ENCODE results near the gene CDC16.

The CDC16 gene

GRCh38 chr13:114199954-114200353, 34.7 kb upstream of the CDC16 start:
- peaks cover 2% of the 10 kb centered on the region for H3K27me3 ChIP-seq (ENCODE audit: insufficient read depth, low read depth, severe bottlenecking)
- H3K4me3 ChIP-seq (ENCODE audit: low read depth, low read length), result no peak overlapping the region
- no peak for DNase-seq
- H3K9me3 ChIP-seq (ENCODE audit: severe bottlenecking), result peaks cover 23% of the 10 kb centered on the region
- H3K36me3 ChIP-seq, result no peaks in the 10 kb centered on the region
- no peak overlapping the region for H3K27ac ChIP-seq
- TF ChIP-seq CTCF (IDR thresholded peaks at IDR 0.05; ENCODE audit: low read depth, low read length), result no peak

DNA sequence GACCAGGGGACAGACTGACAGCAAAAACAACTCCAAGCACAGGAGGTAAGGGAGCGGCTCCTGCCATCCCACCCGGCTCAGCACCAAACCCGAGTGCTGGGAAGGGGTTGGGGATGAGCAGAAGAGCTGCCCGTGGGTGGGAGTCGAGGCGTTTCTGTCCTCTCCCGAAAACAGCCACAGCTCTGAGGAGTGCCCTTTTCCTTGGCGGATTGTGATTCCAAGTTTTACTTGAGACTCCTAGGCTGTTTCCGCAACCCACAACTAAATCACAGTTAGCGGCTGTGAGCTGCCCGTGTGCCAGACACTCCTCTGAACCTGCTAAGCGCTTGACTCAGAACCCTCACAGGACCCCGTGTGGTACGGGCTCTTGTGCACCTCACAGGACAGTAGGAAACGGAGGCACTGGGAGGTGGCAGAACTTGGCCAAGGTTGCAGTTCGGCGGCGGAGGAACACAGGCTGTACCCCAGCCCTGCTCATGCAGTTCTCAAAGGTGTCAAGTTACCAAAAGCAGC, 34.2 kb upstream of the CDC16 start:
- DNase-seq, result no peak
- no peak overlapping the region for H3K4me3 ChIP-seq (ENCODE audit: low read depth, low read length)

DNA sequence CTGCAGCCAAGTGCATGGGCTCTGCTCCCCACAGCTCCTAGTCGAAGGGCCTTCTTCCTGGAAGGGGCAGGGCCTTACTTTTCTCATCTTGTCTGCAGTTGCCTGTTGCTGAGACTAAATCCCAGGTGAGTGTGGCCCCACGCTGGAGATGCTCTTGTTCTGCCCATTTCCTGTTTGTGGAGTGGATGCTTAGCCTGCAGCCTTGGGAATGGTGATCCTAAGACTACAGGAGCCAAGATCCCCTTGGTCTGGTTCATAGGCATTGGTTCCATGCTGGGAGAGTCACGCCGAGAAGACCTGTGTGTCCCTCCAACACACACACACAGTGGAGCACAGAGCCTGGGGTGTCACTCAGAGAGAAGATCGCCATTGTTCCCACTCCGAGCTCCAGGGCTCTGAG, 32.1 kb upstream of the CDC16 start:
- H3K4me3 ChIP-seq (ENCODE audit: low read depth, low read length), result no peak overlapping the region
- no peak overlapping the region for H3K27ac ChIP-seq
- H3K9me3 ChIP-seq (ENCODE audit: severe bottlenecking), result peaks cover 38% of the 10 kb centered on the region
- H3K27me3 ChIP-seq (ENCODE audit: insufficient read depth, low read depth, severe bottlenecking), result peaks cover 2% of the 10 kb centered on the region
- no peak for DNase-seq
- TF ChIP-seq CTCF (IDR thresholded peaks at IDR 0.05; ENCODE audit: low read depth, low read length), result no peak
- H3K36me3 ChIP-seq, result no peaks in the 10 kb centered on the region

More for the DNA sequence above, 34.2 kb upstream of the CDC16 start:
- Histone ChIP-seq H3K27ac (no peak overlapping the region), H3K27me3 (ENCODE audit: insufficient read depth, low read depth, severe bottlenecking) (peaks cover 2% of the 10 kb centered on the region), H3K9me3 (ENCODE audit: severe bottlenecking) (peaks cover 23% of the 10 kb centered on the region), H3K36me3 (no peaks in the 10 kb centered on the region)
- no peak for TF ChIP-seq CTCF (IDR thresholded peaks at IDR 0.05; ENCODE audit: low read depth, low read length)

DNA sequence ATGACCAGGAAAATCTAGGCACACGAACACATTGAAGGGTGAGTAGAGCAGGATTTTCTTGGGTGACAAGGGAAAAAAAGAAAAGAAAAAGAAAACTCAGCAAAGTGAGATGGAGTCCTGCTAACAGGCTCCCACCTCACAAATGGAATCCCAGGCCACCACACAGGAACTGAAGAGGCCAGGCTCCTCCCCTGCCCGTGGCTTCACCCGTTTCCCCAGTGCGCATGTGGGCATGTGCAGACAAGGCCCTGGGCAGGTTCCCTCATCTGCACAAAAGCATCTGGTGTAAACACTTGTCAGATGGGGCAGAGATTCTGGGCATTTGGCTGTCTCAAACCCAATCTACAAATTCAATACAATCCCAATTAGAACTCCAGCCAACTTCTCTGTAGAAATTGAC, 31.2 kb upstream of the CDC16 start:
- no peak overlapping the region for H3K27ac ChIP-seq
- H3K9me3 ChIP-seq (ENCODE audit: severe bottlenecking), result peaks cover 38% of the 10 kb centered on the region
- no peak overlapping the region for H3K4me3 ChIP-seq (ENCODE audit: low read depth, low read length)
- peaks cover 2% of the 10 kb centered on the region for H3K27me3 ChIP-seq (ENCODE audit: insufficient read depth, low read depth, severe bottlenecking)
- no peaks in the 10 kb centered on the region for H3K36me3 ChIP-seq
- no peak for DNase-seq
- no peak for TF ChIP-seq CTCF (IDR thresholded peaks at IDR 0.05; ENCODE audit: low read depth, low read length)

GRCh38 chr13:114204894-114205293, 29.8 kb upstream of the CDC16 start:
- no peak overlapping the region for H3K27ac ChIP-seq
- TF ChIP-seq CTCF (IDR thresholded peaks at IDR 0.05; ENCODE audit: low read depth, low read length), result no peak

DNA sequence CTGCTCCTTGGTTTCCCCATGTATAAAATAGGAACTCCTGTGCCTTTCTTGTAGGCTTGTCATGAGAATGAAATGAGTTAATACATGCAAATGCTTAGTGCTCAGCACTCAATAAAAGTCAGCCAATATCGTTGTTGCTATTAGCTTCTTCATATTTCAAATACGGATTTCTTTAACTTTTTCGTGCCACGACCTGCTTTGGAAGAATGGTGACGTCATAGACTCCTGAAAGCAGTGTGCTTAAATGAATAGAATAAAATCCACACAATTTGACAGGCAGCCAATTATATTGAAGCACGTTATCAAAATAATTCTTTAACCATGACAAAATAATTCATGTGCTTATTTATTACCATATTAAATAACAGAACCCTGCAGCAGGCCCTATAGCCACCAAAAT, 26.6 kb upstream of the CDC16 start:
- H3K36me3 ChIP-seq, result no peaks in the 10 kb centered on the region
- H3K4me3 ChIP-seq (ENCODE audit: low read depth, low read length), result no peak overlapping the region
- no peak for TF ChIP-seq CTCF (IDR thresholded peaks at IDR 0.05; ENCODE audit: low read depth, low read length)
- peaks cover 27% of the 10 kb centered on the region for H3K9me3 ChIP-seq (ENCODE audit: severe bottlenecking)
- no peak for DNase-seq
- H3K27ac ChIP-seq, result no peak overlapping the region
- no peaks in the 10 kb centered on the region for H3K27me3 ChIP-seq (ENCODE audit: insufficient read depth, low read depth, severe bottlenecking)

More at GRCh38 chr13:114204894-114205293, 29.8 kb upstream of the CDC16 start:
- Histone ChIP-seq H3K9me3 (ENCODE audit: severe bottlenecking) (peaks cover 38% of the 10 kb centered on the region), H3K27me3 (ENCODE audit: insufficient read depth, low read depth, severe bottlenecking) (peaks cover 2% of the 10 kb centered on the region), H3K4me3 (ENCODE audit: low read depth, low read length) (no peak overlapping the region), H3K36me3 (no peaks in the 10 kb centered on the region)
- no peak for DNase-seq

Data from WERI-Rb-1 (cell line).